Measurements from ENCODE around the gene TFF2.

TFF2 gene, protein sequence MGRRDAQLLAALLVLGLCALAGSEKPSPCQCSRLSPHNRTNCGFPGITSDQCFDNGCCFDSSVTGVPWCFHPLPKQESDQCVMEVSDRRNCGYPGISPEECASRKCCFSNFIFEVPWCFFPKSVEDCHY
- 0 reads per million in 3 donors for total RNA-seq

- Histone ChIP-seq H3K27me3 (replicated peaks; ENCODE audit: control insufficient read depth, insufficient read depth, low read length, poor library complexity, severe bottlenecking) (no peaks in the 10 kb centered on the region), H3K4me3 (ENCODE audit: insufficient read depth, low read depth, low read length, poor library complexity, severe bottlenecking) (no peak within 1 kb of the TSS), H3K4me1 (ENCODE audit: control insufficient read depth, insufficient read depth, low read length, poor library complexity, severe bottlenecking) (no peaks in the 10 kb centered on the region), H3K9me3 (ENCODE audit: control insufficient read depth, low read length) (no peaks in the 10 kb centered on the region), H3K36me3 (ENCODE audit: control insufficient read depth, insufficient read depth, low read length) (no peaks in the 10 kb centered on the region), H3K27ac (ENCODE audit: insufficient read depth, low read length, poor library complexity, severe bottlenecking) (no peak within 1 kb of the TSS)
- no peak for DNase-seq
Measured at GRCh38 chr21:42350927-42351426, at the start of gene TFF2. TSS of gene TFF2 (minus strand) at chr21:42350994. CDS start at chr21:42350957, 37 bp downstream.

DNA sequence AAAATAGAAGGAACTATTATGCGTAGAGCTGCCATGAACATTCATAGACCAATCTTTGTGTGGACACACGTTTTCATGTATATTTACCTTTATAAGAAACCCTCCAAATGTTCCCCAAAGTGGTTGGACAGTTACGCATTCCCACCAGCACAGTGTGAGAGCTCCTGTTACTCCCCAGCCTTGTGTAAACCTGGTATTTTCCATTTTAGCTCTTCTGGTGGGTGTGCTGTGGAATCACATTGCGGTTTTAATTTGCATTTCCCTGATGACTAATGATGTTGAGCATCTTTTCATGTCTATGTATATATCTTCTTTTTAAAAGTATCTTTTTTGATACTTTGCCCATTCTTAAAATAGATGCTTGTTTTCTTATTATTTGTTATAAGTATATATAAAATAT is 49.7 kb upstream of the TFF2 start:
- H3K4me3 ChIP-seq (ENCODE audit: insufficient read depth, low read depth, low read length, poor library complexity, severe bottlenecking) = no peak overlapping the region
- H3K9me3 ChIP-seq (ENCODE audit: control insufficient read depth, low read length) = no peaks in the 10 kb centered on the region
- H3K27me3 ChIP-seq (replicated peaks; ENCODE audit: control insufficient read depth, insufficient read depth, low read length, poor library complexity, severe bottlenecking) = no peaks in the 10 kb centered on the region
- DNase-seq = no peak
- no peaks in the 10 kb centered on the region for H3K36me3 ChIP-seq (ENCODE audit: control insufficient read depth, insufficient read depth, low read length)
- peaks cover 30% of the 10 kb centered on the region for H3K4me1 ChIP-seq (ENCODE audit: control insufficient read depth, insufficient read depth, low read length, poor library complexity, severe bottlenecking)
- peak overlapping the region; percentile 31 for H3K27ac ChIP-seq (ENCODE audit: insufficient read depth, low read length, poor library complexity, severe bottlenecking)

DNA sequence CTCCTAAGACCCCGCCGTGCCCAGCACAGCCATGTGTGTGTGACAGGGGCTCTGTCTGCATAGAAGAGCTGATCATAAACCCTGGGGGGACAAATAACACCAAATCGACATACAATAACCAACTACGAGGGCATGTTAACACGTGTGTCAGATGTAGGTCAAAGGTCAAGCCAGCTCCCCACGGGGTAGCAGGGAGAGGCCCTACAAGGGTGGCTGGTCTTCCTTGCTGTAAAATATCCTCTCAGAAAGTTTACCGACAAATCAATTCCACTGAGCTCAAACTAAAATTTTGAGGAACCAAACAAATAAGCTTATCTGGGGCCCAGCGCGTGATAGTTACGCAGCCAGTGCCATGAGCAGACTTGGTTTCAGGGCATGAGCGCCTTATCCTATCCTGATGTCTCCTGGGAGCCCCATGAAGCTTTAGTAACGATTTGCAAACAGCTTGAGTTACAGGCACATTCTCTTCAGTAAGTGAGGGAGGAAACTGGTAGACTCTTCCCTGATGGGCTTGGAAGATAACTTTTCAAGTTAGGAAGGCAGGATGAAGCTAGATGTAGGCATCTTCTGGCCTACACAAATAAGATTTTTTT is 47.7 kb upstream of the TFF2 start:
- peaks cover 26% of the 10 kb centered on the region for H3K4me1 ChIP-seq (ENCODE audit: control insufficient read depth, insufficient read depth, low read length, poor library complexity, severe bottlenecking)

DNA sequence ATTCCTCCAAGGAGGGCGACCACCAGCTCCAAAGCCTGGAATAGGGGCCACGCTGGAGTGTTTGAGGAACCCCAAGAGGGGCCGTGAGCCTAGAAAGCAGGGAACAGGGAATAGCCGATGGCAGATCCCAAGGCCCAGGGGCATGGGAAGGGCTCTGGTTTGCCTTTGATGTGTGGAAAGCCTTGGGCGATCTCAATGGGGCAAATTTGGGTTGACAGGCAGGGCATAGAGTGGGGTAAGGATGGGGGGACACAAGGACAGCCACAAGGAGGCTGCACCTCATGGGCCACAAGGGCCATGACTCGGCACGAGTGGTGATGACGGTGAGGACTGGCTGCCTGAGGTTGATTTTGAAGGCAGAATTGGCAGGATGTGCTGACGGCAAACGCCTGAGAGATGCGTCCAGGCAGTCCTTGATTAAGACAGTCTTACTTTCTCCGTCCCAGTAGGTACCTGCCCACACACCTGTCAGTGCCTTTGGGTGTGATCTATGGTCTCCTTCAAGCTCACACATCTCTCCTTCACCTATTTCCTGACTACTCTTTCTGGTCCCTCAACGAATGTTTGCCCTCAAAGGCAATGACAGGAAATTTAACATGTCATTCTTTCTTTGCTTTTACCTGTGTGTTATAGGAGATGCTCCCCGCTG is 47.1 kb upstream of the TFF2 start:
- Histone ChIP-seq H3K27me3 (replicated peaks; ENCODE audit: control insufficient read depth, insufficient read depth, low read length, poor library complexity, severe bottlenecking) (no peaks in the 10 kb centered on the region), H3K4me1 (ENCODE audit: control insufficient read depth, insufficient read depth, low read length, poor library complexity, severe bottlenecking) (peaks cover 21% of the 10 kb centered on the region), H3K27ac (ENCODE audit: insufficient read depth, low read length, poor library complexity, severe bottlenecking) (peak overlapping the region; percentile 18), H3K4me3 (ENCODE audit: insufficient read depth, low read depth, low read length, poor library complexity, severe bottlenecking) (no peak overlapping the region), H3K36me3 (ENCODE audit: control insufficient read depth, insufficient read depth, low read length) (no peaks in the 10 kb centered on the region), H3K9me3 (ENCODE audit: control insufficient read depth, low read length) (no peaks in the 10 kb centered on the region)
- DNase-seq = no peak

More for the DNA sequence above, 47.7 kb upstream of the TFF2 start:
- no peak for DNase-seq
- no peaks in the 10 kb centered on the region for H3K27me3 ChIP-seq (replicated peaks; ENCODE audit: control insufficient read depth, insufficient read depth, low read length, poor library complexity, severe bottlenecking)
- peak overlapping the region; percentile 18 for H3K27ac ChIP-seq (ENCODE audit: insufficient read depth, low read length, poor library complexity, severe bottlenecking)
- no peak overlapping the region for H3K4me3 ChIP-seq (ENCODE audit: insufficient read depth, low read depth, low read length, poor library complexity, severe bottlenecking)
- no peaks in the 10 kb centered on the region for H3K36me3 ChIP-seq (ENCODE audit: control insufficient read depth, insufficient read depth, low read length)
- H3K9me3 ChIP-seq (ENCODE audit: control insufficient read depth, low read length) = no peaks in the 10 kb centered on the region

GRCh38 chr21:42396799-42397745 is 46.3 kb upstream of the TFF2 start:
- no peak overlapping the region for H3K27ac ChIP-seq (ENCODE audit: insufficient read depth, low read length, poor library complexity, severe bottlenecking)
- H3K27me3 ChIP-seq (replicated peaks; ENCODE audit: control insufficient read depth, insufficient read depth, low read length, poor library complexity, severe bottlenecking) = no peaks in the 10 kb centered on the region
- H3K9me3 ChIP-seq (ENCODE audit: control insufficient read depth, low read length) = no peaks in the 10 kb centered on the region
- H3K4me1 ChIP-seq (ENCODE audit: control insufficient read depth, insufficient read depth, low read length, poor library complexity, severe bottlenecking) = peaks cover 22% of the 10 kb centered on the region
- DNase-seq = no peak
- H3K4me3 ChIP-seq (ENCODE audit: insufficient read depth, low read depth, low read length, poor library complexity, severe bottlenecking) = no peak overlapping the region
- no peaks in the 10 kb centered on the region for H3K36me3 ChIP-seq (ENCODE audit: control insufficient read depth, insufficient read depth, low read length)

- DNase-seq = no peak
- no peaks in the 10 kb centered on the region for H3K36me3 ChIP-seq (ENCODE audit: control insufficient read depth, insufficient read depth, low read length)
- H3K27ac ChIP-seq (ENCODE audit: insufficient read depth, low read length, poor library complexity, severe bottlenecking) = no peak within 1 kb of the TSS
- no peak within 1 kb of the TSS for H3K4me3 ChIP-seq (ENCODE audit: insufficient read depth, low read depth, low read length, poor library complexity, severe bottlenecking)
- peaks cover 22% of the 10 kb centered on the region for H3K4me1 ChIP-seq (ENCODE audit: control insufficient read depth, insufficient read depth, low read length, poor library complexity, severe bottlenecking)
- no peaks in the 10 kb centered on the region for H3K27me3 ChIP-seq (replicated peaks; ENCODE audit: control insufficient read depth, insufficient read depth, low read length, poor library complexity, severe bottlenecking)
- H3K9me3 ChIP-seq (ENCODE audit: control insufficient read depth, low read length) = no peaks in the 10 kb centered on the region
Measured at GRCh38 chr21:42395905-42396651, 45.3 kb upstream of the TFF2 start, which contains the start of gene TMPRSS3. TSS of gene TMPRSS3 (minus strand) at chr21:42396052. CDS start at chr21:42395417, 635 bp downstream.

- Histone ChIP-seq H3K27ac (ENCODE audit: insufficient read depth, low read length, poor library complexity, severe bottlenecking) (no peak overlapping the region), H3K9me3 (ENCODE audit: control insufficient read depth, low read length) (no peaks in the 10 kb centered on the region), H3K4me1 (ENCODE audit: control insufficient read depth, insufficient read depth, low read length, poor library complexity, severe bottlenecking) (peaks cover 20% of the 10 kb centered on the region), H3K27me3 (replicated peaks; ENCODE audit: control insufficient read depth, insufficient read depth, low read length, poor library complexity, severe bottlenecking) (no peaks in the 10 kb centered on the region), H3K36me3 (ENCODE audit: control insufficient read depth, insufficient read depth, low read length) (no peaks in the 10 kb centered on the region), H3K4me3 (ENCODE audit: insufficient read depth, low read depth, low read length, poor library complexity, severe bottlenecking) (no peak overlapping the region)
- no peak for DNase-seq
Measured at GRCh38 chr21:42395302-42395701, 44.5 kb upstream of the TFF2 start.

DNA sequence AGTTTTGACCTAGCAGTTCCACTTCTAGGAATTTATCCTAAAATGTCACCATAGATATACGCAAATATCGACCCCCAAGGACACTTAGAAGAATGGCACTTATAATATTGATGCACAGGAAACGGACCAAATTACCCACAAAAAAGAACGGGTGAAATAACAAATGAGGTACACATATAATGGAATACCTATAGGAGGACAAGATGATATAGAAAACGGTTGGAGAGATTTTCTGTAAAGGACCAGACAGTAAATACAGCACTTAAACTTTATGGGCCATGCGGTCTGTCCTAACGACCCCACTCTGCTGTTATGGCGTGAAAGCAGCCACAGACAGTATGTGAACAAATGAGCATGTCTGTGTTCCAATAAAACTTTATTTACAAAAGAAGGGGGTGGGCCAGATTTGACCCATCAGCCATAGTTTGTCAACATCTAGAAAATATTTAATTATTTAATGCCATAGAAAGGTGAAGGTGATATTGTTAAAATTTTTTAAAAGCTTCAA is 42.7 kb upstream of the TFF2 start:
- H3K36me3 ChIP-seq (ENCODE audit: control insufficient read depth, insufficient read depth, low read length) = no peaks in the 10 kb centered on the region
- no peak overlapping the region for H3K4me3 ChIP-seq (ENCODE audit: insufficient read depth, low read depth, low read length, poor library complexity, severe bottlenecking)

More for the DNA sequence above, 42.7 kb upstream of the TFF2 start:
- Histone ChIP-seq H3K4me1 (ENCODE audit: control insufficient read depth, insufficient read depth, low read length, poor library complexity, severe bottlenecking) (peaks cover 18% of the 10 kb centered on the region), H3K9me3 (ENCODE audit: control insufficient read depth, low read length) (no peaks in the 10 kb centered on the region), H3K27me3 (replicated peaks; ENCODE audit: control insufficient read depth, insufficient read depth, low read length, poor library complexity, severe bottlenecking) (no peaks in the 10 kb centered on the region), H3K27ac (ENCODE audit: insufficient read depth, low read length, poor library complexity, severe bottlenecking) (no peak overlapping the region)
- no peak for DNase-seq
